IMR-90 (cell line): Measurements from ENCODE around the gene XPC. TPM values are rescaled to one million over a fixed set of nuclear protein-coding genes. Genes with fewer than 3 reads are reported as not detected.

ENCODE experiments used
- ATAC-seq: fragments of 200-7000 bp; cut with Tn5 transposase; 2 replicates; pipeline ENCODE4 v1.9.1; 2020; ENCODE audit warnings: low read depth, mild to moderate bottlenecking, moderate library complexity
- BruUV-seq: library from RNA; stranded (reverse); fragments of 400-500 nt; replicated peaks from 2 replicates; lab custom pipeline; 2021; lab: Mats Ljungman, UMichigan
- CTCF ChIA-PET: fragments of 300-600 bp; formaldehyde crosslinking; extraction: SDS; loops from one replicate; lab custom pipeline; 2021; ENCODE audit warnings: antibody characterized with exemption; lab: Yijun Ruan, JAX
- POLR2A ChIA-PET: fragments of 300-600 bp; sonication (Branson Sonifier 250); formaldehyde crosslinking; loops from one replicate; lab custom pipeline; 2022; ENCODE audit warnings: antibody characterized with exemption; ENCODE audit not compliant: unreplicated experiment; lab: Charles Lee
- DNase-seq: peaks from one replicate; pipeline ENCODE4 v3.0.0; 2013
- H2AFZ ChIP-seq: replicated peaks from 2 replicates; pipeline ENCODE3; 2013; ENCODE audit warnings: low read length, mild to moderate bottlenecking; ENCODE audit not compliant: poor library complexity
- H2AK5ac ChIP-seq: 2 replicates; pipeline ENCODE4 v1.6.1; 2013; ENCODE audit warnings: low read depth, low read length, inconsistent platforms
- H2AK9ac ChIP-seq: replicated peaks from 2 replicates; pipeline ENCODE3; 2013; ENCODE audit warnings: mild to moderate bottlenecking, low read depth, low read length, moderate library complexity; ENCODE audit not compliant: poor library complexity
- H2BK120ac ChIP-seq: 2 replicates; pipeline ENCODE4 v1.6.1; 2013; ENCODE audit warnings: low read depth, low read length, inconsistent platforms
- H2BK15ac ChIP-seq: 3 replicates; pipeline ENCODE4 v1.6.1; 2013; ENCODE audit warnings: low read depth, low read length, inconsistent platforms
- H2BK20ac ChIP-seq: 2 replicates; pipeline ENCODE4 v1.6.1; 2013; ENCODE audit warnings: low read depth, mild to moderate bottlenecking, inconsistent platforms, low read length, moderate library complexity
- H2BK5ac ChIP-seq: 2 replicates; pipeline ENCODE4 v1.6.1; 2013; ENCODE audit warnings: mild to moderate bottlenecking, low read depth, low read length, inconsistent platforms; ENCODE audit not compliant: poor library complexity, severe bottlenecking
- H3K14ac ChIP-seq: replicated peaks from 2 replicates; pipeline ENCODE4 v1.6.1; 2013; ENCODE audit warnings: low read depth, low read length, inconsistent platforms
- H3K18ac ChIP-seq: 2 replicates; pipeline ENCODE4 v1.6.1; 2013; ENCODE audit warnings: low read depth, low read length, control low read depth
- H3K23ac ChIP-seq: 2 replicates; pipeline ENCODE4 v1.6.1; 2013; ENCODE audit warnings: low read depth, low read length, inconsistent platforms
- H3K27ac ChIP-seq: 2 replicates; pipeline ENCODE4 v1.5.1; 2013; ENCODE audit warnings: mild to moderate bottlenecking, control low read depth, low read length; ENCODE audit not compliant: insufficient read depth
- H3K27me3 ChIP-seq: 2 replicates; pipeline ENCODE4 v1.6.1; 2013; ENCODE audit warnings: low read length; ENCODE audit not compliant: control insufficient read depth, insufficient read depth
- H3K36me3 ChIP-seq: 2 replicates; pipeline ENCODE4 v1.6.1; 2013; ENCODE audit warnings: low read length, mixed read lengths; ENCODE audit not compliant: control insufficient read depth, insufficient read depth
- H3K4ac ChIP-seq: 2 replicates; pipeline ENCODE4 v1.6.1; 2013; ENCODE audit warnings: low read depth, low read length, inconsistent platforms
- H3K4me1 ChIP-seq: 2 replicates; pipeline ENCODE4 v1.6.1; 2013; ENCODE audit warnings: low read length, mixed read lengths; ENCODE audit not compliant: control insufficient read depth, insufficient read depth
- H3K4me2 ChIP-seq: 2 replicates; pipeline ENCODE4 v1.6.1; 2013; ENCODE audit warnings: low read depth, mild to moderate bottlenecking, control low read depth, low read length, moderate library complexity
- H3K4me3 ChIP-seq: 2 replicates; pipeline ENCODE4 v1.5.1; 2013; ENCODE audit warnings: low read depth, mild to moderate bottlenecking, control low read depth, low read length, moderate library complexity; ENCODE audit not compliant: insufficient read depth
- H3K56ac ChIP-seq: 2 replicates; pipeline ENCODE4 v1.6.1; 2013; ENCODE audit warnings: low read length, inconsistent platforms; ENCODE audit not compliant: insufficient read depth; ENCODE audit errors: extremely low read depth
- H3K79me1 ChIP-seq, 2 experiments: 2 replicates each; pipeline ENCODE4 v1.6.1; 2013; ENCODE audit warnings: low read length in 2 of 2, inconsistent platforms in 1 of 2, low read depth in 1 of 2
- H3K9ac ChIP-seq: 2 replicates; pipeline ENCODE4 v1.6.1; 2013; ENCODE audit warnings: low read depth, low read length, control low read depth
- H3K9me1 ChIP-seq: 2 replicates; pipeline ENCODE4 v1.6.1; 2013; ENCODE audit warnings: low read length, inconsistent platforms; ENCODE audit not compliant: insufficient read depth
- H3K9me3 ChIP-seq: 2 replicates; pipeline ENCODE4 v1.6.1; 2013; ENCODE audit warnings: low read length; ENCODE audit not compliant: control insufficient read depth, insufficient read depth
- H4K20me1 ChIP-seq: 2 replicates; pipeline ENCODE4 v1.6.1; 2013; ENCODE audit warnings: low read length, inconsistent platforms; ENCODE audit not compliant: insufficient read depth
- H4K5ac ChIP-seq: 2 replicates; pipeline ENCODE4 v1.6.1; 2013; ENCODE audit warnings: mild to moderate bottlenecking, low read depth, low read length, control low read depth
- H4K8ac ChIP-seq, 2 experiments: 2 replicates each; pipeline ENCODE4 v1.6.1; 2013; ENCODE audit warnings: low read depth in 2 of 2, low read length in 2 of 2, control low read depth in 1 of 2, inconsistent platforms in 1 of 2
- H4K91ac ChIP-seq: 2 replicates; pipeline ENCODE4 v1.6.1; 2013; ENCODE audit warnings: low read depth, low read length, inconsistent platforms; ENCODE audit not compliant: insufficient read depth
- BHLHE40 ChIP-seq: fragments of 150-350 bp; IDR thresholded peaks from 2 replicates; pipeline ENCODE4 v1.6.1; 2016; ENCODE audit warnings: mild to moderate bottlenecking, low read depth, low read length
- CEBPB ChIP-seq: IDR thresholded peaks from 2 replicates; pipeline ENCODE4 v1.6.1; 2012; ENCODE audit warnings: low read depth, low read length, improper control_type of control experiment
- CHD1 ChIP-seq: IDR thresholded peaks from 2 replicates; pipeline ENCODE4 v1.6.1; 2012; ENCODE audit warnings: low read depth, low read length, improper control_type of control experiment
- CTCF ChIP-seq: conservative IDR thresholded peaks from 2 replicates; pipeline ENCODE4 v1.5.1; 2012; ENCODE audit warnings: mild to moderate bottlenecking, low read depth, low read length, improper control_type of control experiment
- ELK1 ChIP-seq: fragments of 150-350 bp; IDR thresholded peaks from 2 replicates; pipeline ENCODE4 v1.6.1; 2016; ENCODE audit warnings: low read depth, mild to moderate bottlenecking, low read length, moderate library complexity, borderline replicate concordance
- FOS ChIP-seq: fragments of 150-350 bp; IDR thresholded peaks from 2 replicates; pipeline ENCODE4 v1.6.1; 2016; ENCODE audit warnings: low read depth, low read length
- MAFK ChIP-seq: IDR thresholded peaks from 2 replicates; pipeline ENCODE4 v1.6.1; 2012; ENCODE audit warnings: low read depth, low read length, improper control_type of control experiment
- MAZ ChIP-seq: IDR thresholded peaks from 2 replicates; pipeline ENCODE4 v1.6.1; 2012; ENCODE audit warnings: low read depth, mild to moderate bottlenecking, low read length, improper control_type of control experiment, moderate library complexity, borderline replicate concordance
- MXI1 ChIP-seq: IDR thresholded peaks from 2 replicates; pipeline ENCODE4 v1.6.1; 2012; ENCODE audit warnings: low read depth, mild to moderate bottlenecking, low read length, moderate library complexity, borderline replicate concordance
- NFE2L2 ChIP-seq: fragments of 150-350 bp; IDR thresholded peaks from 2 replicates; pipeline ENCODE4 v1.6.1; 2016; ENCODE audit warnings: low read depth, mild to moderate bottlenecking, low read length
- POLR2A ChIP-seq: IDR thresholded peaks from 2 replicates; pipeline ENCODE4 v1.6.1; 2012; ENCODE audit warnings: mild to moderate bottlenecking, low read depth, low read length
- RAD21 ChIP-seq: IDR thresholded peaks from 2 replicates; pipeline ENCODE4 v1.6.1; 2012; ENCODE audit warnings: low read length, improper control_type of control experiment
- RCOR1 ChIP-seq: IDR thresholded peaks from 2 replicates; pipeline ENCODE4 v1.6.1; 2012; ENCODE audit warnings: mild to moderate bottlenecking, low read length, improper control_type of control experiment; ENCODE audit not compliant: insufficient replicate concordance
- RFX5 ChIP-seq: IDR thresholded peaks from 2 replicates; pipeline ENCODE4 v1.8.0; 2012; ENCODE audit warnings: low read depth, mild to moderate bottlenecking, low read length, moderate library complexity
- SMC3 ChIP-seq: fragments of 150-350 bp; IDR thresholded peaks from 2 replicates; pipeline ENCODE4 v1.6.1; 2016; ENCODE audit warnings: low read depth, mild to moderate bottlenecking, antibody characterized with exemption, low read length, moderate library complexity
- WGBS, 2 experiments: methylation state at CpG; one replicate each; pipeline versions ENCODE4 v1.1.5 to v1.1.7; 2013; ENCODE audit warnings: missing lambda C conversion rate in 2 of 2; ENCODE audit not compliant: insufficient read length in 1 of 2; ENCODE audit errors: extremely low coverage in 2 of 2; 5-methylcytosine and 5-hydroxymethylcytosine counted together
- dilution Hi-C: fragments of 300-500 bp; cut with HindIII; formaldehyde crosslinking; loops from one replicate; pipeline ENCODE4 v1.14.3; 2018; ENCODE audit warnings: low sequenced_read_pairs; ENCODE audit not compliant: unreplicated experiment
- in situ Hi-C: fragments of 300-500 bp; cut with MboI; formaldehyde crosslinking; loops from 3 replicates; pipeline ENCODE4 v1.14.3; 2019; ENCODE audit warnings: low sequenced_read_pairs, inconsistent platforms, mixed read lengths
- intact Hi-C: fragments of 100-400 bp; cut with micrococcal nuclease; formaldehyde crosslinking; loops from 2 replicates; pipeline ENCODE4 v1.10.0; 2022
- polyA plus RNA-seq, 3 experiments: library from polyadenylated mRNA; depleted of rRNA; stranded (reverse); fragments of >200 nt; gene quantifications; 2 replicates each; pipeline ENCODE4 v1.2.3, GENCODE V29; 2012; ENCODE audit warnings: low replicate concordance in 1 of 3
- total RNA-seq: library from RNA; depleted of rRNA; stranded (reverse); fragments of >200 nt; gene quantifications from 2 replicates; pipeline ENCODE4 v1.2.3, GENCODE V29; 2012

Gene XPC
- total and polyA plus RNA-seq, 2 of the 4 experiments (the other 2 are of a cell fraction), result 30.9 to 48.8 TPM

- intact Hi-C loops (loop anchor here (5.0 kb wide), 1 partner anchor 338 kb away; no protein-coding TSS in a partner anchor), in situ Hi-C loops (loop anchor here (25.0 kb wide), 1 partner anchor 92 kb away; no protein-coding TSS in a partner anchor), dilution Hi-C loops (no loop called here)
- Histone ChIP-seq H3K36me3 (peaks cover 60% of the 10 kb centered on the region), H3K14ac (no peak overlapping the region), H2AK5ac (no peak overlapping the region), H3K79me1 (peaks cover 19 to 67% of the 10 kb centered on the region in 2 experiments), H2BK120ac (no peak overlapping the region), H3K4me2 (no peak overlapping the region), H3K9me3 (no peaks in the 10 kb centered on the region), H3K4me3 (no peak overlapping the region), H4K20me1 (peaks cover 32% of the 10 kb centered on the region), H3K23ac (no peak overlapping the region; the same call in 1 of the 2 replicates), H3K9me1 (peaks cover 27% of the 10 kb centered on the region), H2BK5ac (no peak overlapping the region), H2AK9ac (no peak overlapping the region), H3K4ac (no peak overlapping the region), H3K27ac (no peak overlapping the region), H3K9ac (no peak overlapping the region), H4K91ac (no peak overlapping the region), H3K4me1 (peaks cover 11% of the 10 kb centered on the region), H2AFZ (no peak overlapping the region), H3K56ac (no peak overlapping the region), H4K8ac (no peak overlapping the region), H3K27me3 (no peaks in the 10 kb centered on the region), H2BK15ac (no peak overlapping the region), H4K5ac (no peak overlapping the region), H3K18ac (no peak overlapping the region), H2BK20ac (no peak overlapping the region)
- TF ChIP-seq ELK1, result no peak
- TF ChIP-seq MAFK, result no peak
- TF ChIP-seq RFX5, result no peak
- TF ChIP-seq CHD1, result no peak
- TF ChIP-seq MAZ, result no peak
- no peak for TF ChIP-seq SMC3
- no peak for TF ChIP-seq CEBPB
- no peak for TF ChIP-seq FOS
- TF ChIP-seq POLR2A, result no peak
- no peak for TF ChIP-seq CTCF
- TF ChIP-seq RCOR1, result no peak
- no peak for TF ChIP-seq MXI1
- no peak for TF ChIP-seq BHLHE40
- TF ChIP-seq NFE2L2, result no peak
- no peak for TF ChIP-seq RAD21
- ATAC-seq, result no peak
- whole genome bisulfite sequencing, 2 experiments, result no CpG with 5 or more reads among the region's 6 CpGs
- CTCF ChIA-PET, result no interaction called here
- no TSS peak for BruUV-seq
- POLR2A ChIA-PET, result no interaction called here
- DNase-seq, result no peak
Observed at GRCh38 chr3:14129296-14129695, 49.1 kb downstream of the XPC start.
